HL-60/S4 (cell line): Measurements from ENCODE around the gene TNRC18.
"Not testable (repeated sequence)": the region's sequence is repeated elsewhere in the genome, so short reads cannot be mapped to it uniquely, and the experiment has no call there.

Experiments
- in situ Hi-C: fragments of 300-500 bp; cut with MboI; formaldehyde crosslinking; loops from 2 replicates; pipeline ENCODE4 v1.14.3; 2022; ENCODE audit warnings: low sequenced_read_pairs

The TNRC18 gene

GRCh38 chr7:5323800-5324781 lies 99.5 kb downstream of the TNRC18 start:
- in situ Hi-C loops: not testable (repeated sequence)

- in situ Hi-C loops: no loop called here
Measured at GRCh38 chr7:5322621-5323410, 100.8 kb downstream of the TNRC18 start.

GRCh38 chr7:5320802-5321396 lies 102.7 kb downstream of the TNRC18 start:
- in situ Hi-C loops: no loop called here

GRCh38 chr7:5320391-5320790 lies 103.2 kb downstream of the TNRC18 start:
- in situ Hi-C loops: no loop called here

GRCh38 chr7:5318613-5319012 lies 105.0 kb downstream of the TNRC18 start:
- in situ Hi-C loops: not testable (repeated sequence)

GRCh38 chr7:5315761-5316160 lies 107.9 kb downstream of the TNRC18 start:
- in situ Hi-C loops: no loop called here

GRCh38 chr7:5314864-5315263 lies 108.8 kb downstream of the TNRC18 start:
- in situ Hi-C loops: no loop called here

- in situ Hi-C loops: not testable (repeated sequence)
Measured at GRCh38 chr7:5313076-5313885, 110.4 kb downstream of the TNRC18 start.

GRCh38 chr7:5312276-5313070 lies 111.2 kb downstream of the TNRC18 start:
- in situ Hi-C loops: not testable (repeated sequence)

GRCh38 chr7:5310822-5311405 lies 112.7 kb downstream of the TNRC18 start:
- in situ Hi-C loops: no loop called here

GRCh38 chr7:5309146-5309545 lies 114.5 kb downstream of the TNRC18 start:
- in situ Hi-C loops: no loop called here

GRCh38 chr7:5307221-5308142 lies 116.2 kb downstream of the TNRC18 start:
- in situ Hi-C loops: not testable (repeated sequence)

- in situ Hi-C loops: not testable (repeated sequence)
Measured at GRCh38 chr7:5305050-5305449, 118.6 kb downstream of the TNRC18 start.

GRCh38 chr7:5303591-5304505 lies 119.8 kb downstream of the TNRC18 start:
- in situ Hi-C loops: no loop called here

- in situ Hi-C loops: no loop called here
Measured at GRCh38 chr7:5303061-5303460, 120.6 kb downstream of the TNRC18 start.

GRCh38 chr7:5302577-5302976 lies 121.1 kb downstream of the TNRC18 start:
- in situ Hi-C loops: no loop called here

GRCh38 chr7:5300366-5300765 lies 123.3 kb downstream of the TNRC18 start:
- in situ Hi-C loops: no loop called here
